Activated CD8-positive, alpha-beta T cell treated with anti-CD3 and anti-CD28 coated beads for 36 hours (primary cell): Measurements from ENCODE around the gene CHERP. TPM values are rescaled to one million over a fixed set of nuclear protein-coding genes. Genes with fewer than 3 reads are reported as not detected.
"Not testable (repeated sequence)": the region's sequence is repeated elsewhere in the genome, so short reads cannot be mapped to it uniquely, and the experiment has no call there.

ENCODE experiments used
- ATAC-seq: fragments of 200-7000 bp; cut with Tn5 transposase; one replicate; pipeline ENCODE4 v1.10.0; 2021; ENCODE audit warnings: mild to moderate bottlenecking, moderate library complexity
- CTCF ChIA-PET: fragments of 350-600 bp; sonication (Branson Sonifier 250); formaldehyde crosslinking; loops from one replicate; lab custom pipeline; 2021; ENCODE audit warnings: antibody characterized with exemption; lab: Charles Lee
- POLR2A ChIA-PET: fragments of 350-600 bp; sonication (Branson Sonifier 250); formaldehyde crosslinking; loops from one replicate; lab custom pipeline; 2021; ENCODE audit warnings: antibody characterized with exemption; lab: Charles Lee
- DNase-seq: peaks from one replicate; pipeline ENCODE4 v3.0.0-alpha.2; 2020
- H3K27ac Mint-ChIP-seq: one replicate; pipeline ENCODE4 v1.8.0; 2021; ENCODE audit warnings: mild to moderate bottlenecking, mixed read lengths
- H3K27me3 Mint-ChIP-seq: one replicate; pipeline ENCODE4 v1.8.0; 2021; ENCODE audit warnings: mixed read lengths
- H3K36me3 Mint-ChIP-seq: one replicate; pipeline ENCODE4 v1.8.0; 2021; ENCODE audit warnings: low read depth, mixed read lengths
- H3K4me1 Mint-ChIP-seq: one replicate; pipeline ENCODE4 v1.8.0; 2021; ENCODE audit warnings: low read depth, mixed read lengths
- H3K4me3 Mint-ChIP-seq: one replicate; pipeline ENCODE4 v1.8.0; 2021; ENCODE audit warnings: mild to moderate bottlenecking, moderate library complexity, mixed read lengths
- H3K9me3 Mint-ChIP-seq: one replicate; pipeline ENCODE4 v1.8.0; 2021; ENCODE audit warnings: mixed read lengths
- CTCF ChIP-seq: fragments of 200-600 bp; IDR thresholded peaks from one replicate; pipeline ENCODE4 v1.8.0; 2022; ENCODE audit warnings: antibody characterized with exemption, mild to moderate bottlenecking
- intact Hi-C: fragments of 100-400 bp; cut with micrococcal nuclease; formaldehyde crosslinking; loops from one replicate; pipeline ENCODE4 v1.10.0; 2022
- total RNA-seq, 2 experiments: library from RNA; stranded (reverse); gene quantifications; one replicate each; pipeline ENCODE4 v1.2.3, GENCODE V29; 2021

Gene CHERP
- total RNA-seq, 2 experiments from 2014 or later, result 57.5 to 59.6 TPM

GRCh38 chr19:16482745-16483144 lies 59.5 kb downstream of the CHERP start:
- intact Hi-C loops, result no loop called here
- POLR2A ChIA-PET, result interaction anchor here (0.6 kb wide), 1 partner anchor 289 kb away, joined by 3 read pairs; no protein-coding TSS in a partner anchor
- no peak overlapping the region for H3K4me3 Mint-ChIP-seq
- no peaks in the 10 kb centered on the region for H3K36me3 Mint-ChIP-seq
- H3K9me3 Mint-ChIP-seq, result no peaks in the 10 kb centered on the region
- no peak for TF ChIP-seq CTCF
- CTCF ChIA-PET, result no interaction called here
- DNase-seq, result no peak
- no peaks in the 10 kb centered on the region for H3K4me1 Mint-ChIP-seq
- H3K27ac Mint-ChIP-seq, result no peak overlapping the region
- no peaks in the 10 kb centered on the region for H3K27me3 Mint-ChIP-seq
- no peak for ATAC-seq

- ATAC-seq (no peak), DNase-seq (no peak)
- Mint-ChIP-seq H3K27ac (no peak overlapping the region), H3K4me3 (no peak overlapping the region), H3K4me1 (no peaks in the 10 kb centered on the region), H3K27me3 (peaks cover 2% of the 10 kb centered on the region), H3K9me3 (peaks cover 1% of the 10 kb centered on the region), H3K36me3 (no peaks in the 10 kb centered on the region)
- intact Hi-C loops, result no loop called here
- POLR2A ChIA-PET, result interaction anchor here (1.2 kb wide), 1 partner anchor 14 kb away, joined by 3 read pairs; no protein-coding TSS in a partner anchor
- CTCF ChIA-PET, result interaction anchor here (1.0 kb wide), 1 partner anchor 95 kb away, joined by 3 read pairs; no protein-coding TSS in a partner anchor
- TF ChIP-seq CTCF, result no peak
These were observed 64.9 kb downstream of the CHERP start for GRCh38 chr19:16477311-16477710.

GRCh38 chr19:16476401-16476800 lies 65.8 kb downstream of the CHERP start:
- peaks cover 1% of the 10 kb centered on the region for H3K9me3 Mint-ChIP-seq
- no peak for DNase-seq
- peaks cover 2% of the 10 kb centered on the region for H3K27me3 Mint-ChIP-seq
- ATAC-seq, result no peak
- no peak overlapping the region for H3K27ac Mint-ChIP-seq
- TF ChIP-seq CTCF, result no peak
- ChIA-PET CTCF (interaction anchor here (1.0 kb wide), 1 partner anchor 94 kb away, joined by 3 read pairs; no protein-coding TSS in a partner anchor), POLR2A (interaction anchor here (1.2 kb wide), 1 partner anchor 13 kb away, joined by 3 read pairs; no protein-coding TSS in a partner anchor)
- no peaks in the 10 kb centered on the region for H3K36me3 Mint-ChIP-seq
- no peak overlapping the region for H3K4me3 Mint-ChIP-seq
- H3K4me1 Mint-ChIP-seq, result no peaks in the 10 kb centered on the region
- intact Hi-C loops, result no loop called here

- ChIA-PET CTCF (no interaction called here), POLR2A (no interaction called here)
- no peak overlapping the region for H3K4me3 Mint-ChIP-seq
- ATAC-seq (no peak), DNase-seq (no peak)
- intact Hi-C loops, result no loop called here
- H3K27ac Mint-ChIP-seq, result no peak overlapping the region
- H3K9me3 Mint-ChIP-seq, result peaks cover 1% of the 10 kb centered on the region
- H3K4me1 Mint-ChIP-seq, result peaks cover 14% of the 10 kb centered on the region
- H3K36me3 Mint-ChIP-seq, result no peaks in the 10 kb centered on the region
- H3K27me3 Mint-ChIP-seq, result peaks cover 2% of the 10 kb centered on the region
- no peak for TF ChIP-seq CTCF
These were observed 68.3 kb downstream of the CHERP start for GRCh38 chr19:16473875-16474392.

GRCh38 chr19:16472992-16473391 lies 69.2 kb downstream of the CHERP start:
- intact Hi-C loops, result no loop called here
- Mint-ChIP-seq H3K27ac (no peak overlapping the region), H3K9me3 (peaks cover 1% of the 10 kb centered on the region), H3K36me3 (no peaks in the 10 kb centered on the region), H3K27me3 (peaks cover 2% of the 10 kb centered on the region), H3K4me3 (peak overlapping the region; percentile 83), H3K4me1 (peaks cover 21% of the 10 kb centered on the region)
- DNase-seq (no peak), ATAC-seq (no peak)
- POLR2A ChIA-PET, result interaction anchor here (0.6 kb wide), 1 partner anchor 13 kb away, joined by 3 read pairs; no protein-coding TSS in a partner anchor
- no peak for TF ChIP-seq CTCF
- CTCF ChIA-PET, result no interaction called here

- H3K27me3 Mint-ChIP-seq, CTCF ChIA-PET, H3K27ac Mint-ChIP-seq, ATAC-seq, intact Hi-C loops, H3K36me3 Mint-ChIP-seq, H3K9me3 Mint-ChIP-seq, DNase-seq: not testable (repeated sequence)
- Mint-ChIP-seq H3K4me3 (peak overlapping the region; percentile 83), H3K4me1 (peaks cover 26% of the 10 kb centered on the region)
- POLR2A ChIA-PET, result interaction anchor here (0.6 kb wide), 1 partner anchor 13 kb away, joined by 3 read pairs; no protein-coding TSS in a partner anchor
These were observed 69.7 kb downstream of the CHERP start for GRCh38 chr19:16472559-16472899.
